Sigmoid colon (tissue), 3 donors: Measurements from ENCODE around the gene IL17RE.

Experiments
- CTCF ChIP-seq, 4 experiments: fragments of 450-650 bp in 3 of 4; fragments of 200-600 bp in 1 of 4; IDR thresholded peaks; one replicate each; pipeline ENCODE4 v1.5.1; 2016 to 2019; ENCODE audit warnings: antibody characterized with exemption in 4 of 4, mild to moderate bottlenecking in 3 of 4, moderate library complexity in 2 of 4
- POLR2A ChIP-seq, 2 donors: fragments of 450-650 bp; IDR thresholded peaks; one replicate each; pipeline ENCODE4 v1.6.1; 2016; ENCODE audit warnings: antibody characterized with exemption in 2 of 2, mild to moderate bottlenecking in 2 of 2, moderate library complexity in 2 of 2

GRCh38 chr3:9912294-9912935 lies 9.8 kb downstream of the IL17RE start:
- TF ChIP-seq CTCF (IDR thresholded peaks at IDR 0.05): no peak
- TF ChIP-seq POLR2A (IDR thresholded peaks at IDR 0.05): no peak
